ENCODE data around the gene TOX2. TPM values are rescaled to one million over a fixed set of nuclear protein-coding genes. Genes with fewer than 3 reads are reported as not detected.

TOX2 gene
- total RNA-seq, 1 experiment from 2014 or later = 1.8 TPM

DNA sequence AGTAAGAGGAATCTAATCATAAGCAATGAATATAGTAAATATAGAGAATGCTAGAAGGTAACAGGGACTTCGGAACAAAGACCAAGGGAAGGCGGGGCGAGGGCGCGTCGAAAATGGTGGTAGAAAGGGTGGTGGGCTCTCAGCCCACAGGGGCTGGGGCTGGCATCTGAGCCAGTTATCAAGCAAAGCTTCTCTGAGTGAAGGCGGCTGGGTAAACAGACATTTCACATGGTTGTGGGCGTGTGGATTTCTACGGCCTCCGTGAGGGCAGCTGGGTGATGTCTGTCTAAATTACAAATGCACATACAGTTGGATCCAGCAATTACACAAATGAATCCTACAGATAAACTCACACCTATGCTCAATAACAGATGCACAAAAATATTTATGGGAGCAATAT is 56.6 kb downstream of the TOX2 start:
- no TSS peak for BruUV-seq (replicated peaks)
- ChIA-PET POLR2A (ENCODE audit: unreplicated experiment) (no interaction called here), CTCF (no interaction called here)
- TF ChIP-seq EZH2 (IDR thresholded peaks at IDR 0.05; ENCODE audit: low read length, unreplicated experiment) = no peak
- TF ChIP-seq EZH2phosphoT487 (IDR thresholded peaks at IDR 0.05; ENCODE audit: borderline replicate concordance, low read length) = no peak
- TF ChIP-seq, protein P1, sequence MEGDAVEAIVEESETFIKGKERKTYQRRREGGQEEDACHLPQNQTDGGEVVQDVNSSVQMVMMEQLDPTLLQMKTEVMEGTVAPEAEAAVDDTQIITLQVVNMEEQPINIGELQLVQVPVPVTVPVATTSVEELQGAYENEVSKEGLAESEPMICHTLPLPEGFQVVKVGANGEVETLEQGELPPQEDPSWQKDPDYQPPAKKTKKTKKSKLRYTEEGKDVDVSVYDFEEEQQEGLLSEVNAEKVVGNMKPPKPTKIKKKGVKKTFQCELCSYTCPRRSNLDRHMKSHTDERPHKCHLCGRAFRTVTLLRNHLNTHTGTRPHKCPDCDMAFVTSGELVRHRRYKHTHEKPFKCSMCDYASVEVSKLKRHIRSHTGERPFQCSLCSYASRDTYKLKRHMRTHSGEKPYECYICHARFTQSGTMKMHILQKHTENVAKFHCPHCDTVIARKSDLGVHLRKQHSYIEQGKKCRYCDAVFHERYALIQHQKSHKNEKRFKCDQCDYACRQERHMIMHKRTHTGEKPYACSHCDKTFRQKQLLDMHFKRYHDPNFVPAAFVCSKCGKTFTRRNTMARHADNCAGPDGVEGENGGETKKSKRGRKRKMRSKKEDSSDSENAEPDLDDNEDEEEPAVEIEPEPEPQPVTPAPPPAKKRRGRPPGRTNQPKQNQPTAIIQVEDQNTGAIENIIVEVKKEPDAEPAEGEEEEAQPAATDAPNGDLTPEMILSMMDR (conservative IDR thresholded peaks at IDR 0.05; ENCODE audit: low read depth, low read length) = no peak
- Histone ChIP-seq H3K27ac (ENCODE audit: low read length) (no peak overlapping the region), H3K27me3 (ENCODE audit: low read length) (no peaks in the 10 kb centered on the region), H3K4me3 (ENCODE audit: low read length) (no peak overlapping the region), H3K4me2 (ENCODE audit: low read length) (no peak overlapping the region), H3K9ac (ENCODE audit: low read length) (no peak overlapping the region), H3K9me3 (ENCODE audit: low read length) (no peaks in the 10 kb centered on the region), H3K9me2 (replicated peaks; ENCODE audit: low read length) (no peaks in the 10 kb centered on the region), H2AFZ (ENCODE audit: low read length) (no peak overlapping the region), H3F3A (ENCODE audit: low read length, unreplicated experiment) (no peaks in the 10 kb centered on the region), H3K36me3 (ENCODE audit: low read depth, low read length) (no peaks in the 10 kb centered on the region; the same call in 1 of the 2 replicates), H3K4me1 (ENCODE audit: insufficient read depth, low read length) (peaks cover 16% of the 10 kb centered on the region), H4K20me1 (ENCODE audit: low read length) (no peaks in the 10 kb centered on the region), H3K79me2 (ENCODE audit: low read length) (no peaks in the 10 kb centered on the region)
- ATAC-seq (no peak), DNase-seq (no peak)
- intact Hi-C loops (cut with micrococcal nuclease) = no loop called here

DNA sequence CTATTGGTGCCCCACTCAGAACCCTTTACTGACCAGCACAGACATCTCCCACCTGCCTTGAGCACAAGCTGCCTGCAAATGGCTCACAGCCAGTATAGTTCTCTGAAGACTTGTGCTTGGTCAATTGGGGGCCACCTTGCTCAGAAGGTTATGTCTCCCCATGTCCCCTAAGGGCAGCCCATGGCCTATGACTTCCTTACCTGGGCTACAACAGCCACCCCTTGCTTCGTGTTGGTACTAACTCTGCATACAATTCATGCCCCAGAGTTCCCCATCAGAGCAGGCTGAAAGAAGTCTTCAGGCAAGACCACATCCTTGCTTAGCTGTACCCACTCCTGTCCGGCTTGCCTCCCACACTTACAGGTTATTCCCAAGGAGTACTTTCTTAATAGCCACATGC is 57.4 kb downstream of the TOX2 start:
- DNase-seq = no peak
- no peak overlapping the region for H3K4me3 ChIP-seq (ENCODE audit: low read length)
- no TSS peak for BruUV-seq (replicated peaks)
- H3K9ac ChIP-seq (ENCODE audit: low read length) = no peak overlapping the region
- intact Hi-C loops (cut with micrococcal nuclease) = no loop called here
- no peaks in the 10 kb centered on the region for H3K9me3 ChIP-seq (ENCODE audit: low read length)
- no peak for ATAC-seq
- H3K36me3 ChIP-seq (ENCODE audit: low read depth, low read length) = no peaks in the 10 kb centered on the region; the same call in 1 of the 2 replicates
- TF ChIP-seq EZH2phosphoT487 (IDR thresholded peaks at IDR 0.05; ENCODE audit: borderline replicate concordance, low read length) (no peak), EZH2 (IDR thresholded peaks at IDR 0.05; ENCODE audit: low read length, unreplicated experiment) (no peak)
- TF ChIP-seq, protein P1 (conservative IDR thresholded peaks at IDR 0.05; ENCODE audit: low read depth, low read length) = no peak
- ChIA-PET POLR2A (ENCODE audit: unreplicated experiment) (no interaction called here), CTCF (no interaction called here)
- H3K27me3 ChIP-seq (ENCODE audit: low read length) = no peaks in the 10 kb centered on the region
- no peak overlapping the region for H2AFZ ChIP-seq (ENCODE audit: low read length)
- no peaks in the 10 kb centered on the region for H3F3A ChIP-seq (ENCODE audit: low read length, unreplicated experiment)
- no peaks in the 10 kb centered on the region for H3K9me2 ChIP-seq (replicated peaks; ENCODE audit: low read length)
- H3K27ac ChIP-seq (ENCODE audit: low read length) = no peak overlapping the region
- no peaks in the 10 kb centered on the region for H4K20me1 ChIP-seq (ENCODE audit: low read length)
- H3K4me1 ChIP-seq (ENCODE audit: insufficient read depth, low read length) = peaks cover 16% of the 10 kb centered on the region
- H3K79me2 ChIP-seq (ENCODE audit: low read length) = no peaks in the 10 kb centered on the region
- no peak overlapping the region for H3K4me2 ChIP-seq (ENCODE audit: low read length)

DNA sequence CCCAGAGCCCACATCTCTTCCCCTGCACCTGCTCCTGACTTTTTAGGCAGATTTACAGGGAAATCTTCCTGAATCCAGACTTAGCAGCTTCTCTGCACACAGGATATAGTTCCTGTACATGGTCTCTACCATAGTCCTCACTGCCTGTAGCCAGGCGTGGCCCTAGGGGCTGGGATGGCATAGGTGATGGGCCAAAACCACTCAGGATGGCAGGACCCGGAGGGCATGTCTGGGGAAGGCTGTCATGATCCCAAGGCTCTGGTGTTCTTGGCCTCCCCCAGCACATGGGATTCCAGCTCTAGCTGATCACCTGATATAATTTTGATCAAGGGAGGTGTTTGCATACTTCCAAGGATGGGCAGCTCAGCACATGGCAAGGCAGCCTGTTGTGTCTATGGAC is 58.0 kb downstream of the TOX2 start:
- ATAC-seq (no peak), DNase-seq (no peak)
- Histone ChIP-seq H3K36me3 (ENCODE audit: low read depth, low read length) (no peaks in the 10 kb centered on the region; the same call in 1 of the 2 replicates), H3K9me3 (ENCODE audit: low read length) (no peaks in the 10 kb centered on the region), H3K27me3 (ENCODE audit: low read length) (no peaks in the 10 kb centered on the region), H3F3A (ENCODE audit: low read length, unreplicated experiment) (no peaks in the 10 kb centered on the region), H3K27ac (ENCODE audit: low read length) (no peak overlapping the region), H2AFZ (ENCODE audit: low read length) (no peak overlapping the region), H3K79me2 (ENCODE audit: low read length) (no peaks in the 10 kb centered on the region), H3K4me1 (ENCODE audit: insufficient read depth, low read length) (peaks cover 16% of the 10 kb centered on the region), H3K4me3 (ENCODE audit: low read length) (no peak overlapping the region), H3K9ac (ENCODE audit: low read length) (no peak overlapping the region), H4K20me1 (ENCODE audit: low read length) (no peaks in the 10 kb centered on the region), H3K9me2 (replicated peaks; ENCODE audit: low read length) (no peaks in the 10 kb centered on the region), H3K4me2 (ENCODE audit: low read length) (no peak overlapping the region)
- intact Hi-C loops (cut with micrococcal nuclease) = no loop called here
- TF ChIP-seq, protein P1 (conservative IDR thresholded peaks at IDR 0.05; ENCODE audit: low read depth, low read length) = no peak
- TF ChIP-seq EZH2phosphoT487 (IDR thresholded peaks at IDR 0.05; ENCODE audit: borderline replicate concordance, low read length) (no peak), EZH2 (IDR thresholded peaks at IDR 0.05; ENCODE audit: low read length, unreplicated experiment) (no peak)
- ChIA-PET CTCF (no interaction called here), POLR2A (ENCODE audit: unreplicated experiment) (no interaction called here)
- no TSS peak for BruUV-seq (replicated peaks)

All from PC-3 (cell line).